GM06990 (cell line): ENCODE measurements around the gene LDLRAD4.

Experiments used
- DNase-seq: peaks from one replicate; pipeline ENCODE4 v3.0.0-alpha.2; 2011; ENCODE audit not compliant: insufficient read length; ENCODE audit errors: extremely low read depth
- H3K27me3 ChIP-seq: replicated peaks from 2 replicates; pipeline ENCODE4 v1.6.0; 2011; ENCODE audit warnings: low read length; ENCODE audit not compliant: control insufficient read depth, insufficient read depth
- H3K36me3 ChIP-seq: 2 replicates; pipeline ENCODE4 v1.5.1; 2011; ENCODE audit warnings: low read length; ENCODE audit not compliant: control insufficient read depth, insufficient read depth
- H3K4me3 ChIP-seq: replicated peaks from 2 replicates; pipeline ENCODE4 v1.5.1; 2011; ENCODE audit warnings: low read depth, mild to moderate bottlenecking, control low read depth, low read length
- CTCF ChIP-seq: IDR thresholded peaks from 2 replicates; pipeline ENCODE4 v1.5.1; 2011; ENCODE audit warnings: low read length, control low read depth, mild to moderate bottlenecking, inconsistent platforms; ENCODE audit not compliant: insufficient read depth, poor library complexity, severe bottlenecking

The LDLRAD4 gene

GRCh38 chr18:13201292-13201691, 17.3 kb upstream of the LDLRAD4 start:
- H3K36me3 ChIP-seq = no peaks in the 10 kb centered on the region
- DNase-seq = no peak
- no peak for TF ChIP-seq CTCF

GRCh38 chr18:13202571-13202970, 16.0 kb upstream of the LDLRAD4 start:
- no peak for TF ChIP-seq CTCF
- Histone ChIP-seq H3K36me3 (no peaks in the 10 kb centered on the region), H3K27me3 (no peaks in the 10 kb centered on the region; the same call in 1 of the 2 replicates), H3K4me3 (no peak overlapping the region)
- DNase-seq = no peak

More at GRCh38 chr18:13201292-13201691, 17.3 kb upstream of the LDLRAD4 start:
- Histone ChIP-seq H3K27me3 (no peaks in the 10 kb centered on the region; the same call in 1 of the 2 replicates), H3K4me3 (no peak overlapping the region)

GRCh38 chr18:13206301-13206700, 12.3 kb upstream of the LDLRAD4 start:
- H3K4me3 ChIP-seq = no peak overlapping the region
- no peak for TF ChIP-seq CTCF
- DNase-seq = no peak
- no peaks in the 10 kb centered on the region; the same call in 1 of the 2 replicates for H3K27me3 ChIP-seq
- H3K36me3 ChIP-seq = no peaks in the 10 kb centered on the region

- TF ChIP-seq CTCF = no peak
- Histone ChIP-seq H3K4me3 (no peak overlapping the region), H3K36me3 (no peaks in the 10 kb centered on the region), H3K27me3 (no peaks in the 10 kb centered on the region; the same call in 1 of the 2 replicates)
- no peak for DNase-seq
Observed at GRCh38 chr18:13207294-13207693, 11.3 kb upstream of the LDLRAD4 start.

GRCh38 chr18:13211534-13211933, 7.0 kb upstream of the LDLRAD4 start:
- peaks cover 2% of the 10 kb centered on the region; the same call in 1 of the 2 replicates for H3K27me3 ChIP-seq
- H3K36me3 ChIP-seq = no peaks in the 10 kb centered on the region
- no peak for DNase-seq
- H3K4me3 ChIP-seq = no peak overlapping the region
- no peak for TF ChIP-seq CTCF
